ENCODE results near the gene CYBB. TPM values are rescaled to one million over a fixed set of nuclear protein-coding genes. Genes with fewer than 3 reads are reported as not detected.

CYBB gene
- total RNA-seq (2.5 and 5.1 TPM in 2 replicates), polyA plus RNA-seq (0.30 TPM in 1 of 2 replicates, not detected in the other)

DNA sequence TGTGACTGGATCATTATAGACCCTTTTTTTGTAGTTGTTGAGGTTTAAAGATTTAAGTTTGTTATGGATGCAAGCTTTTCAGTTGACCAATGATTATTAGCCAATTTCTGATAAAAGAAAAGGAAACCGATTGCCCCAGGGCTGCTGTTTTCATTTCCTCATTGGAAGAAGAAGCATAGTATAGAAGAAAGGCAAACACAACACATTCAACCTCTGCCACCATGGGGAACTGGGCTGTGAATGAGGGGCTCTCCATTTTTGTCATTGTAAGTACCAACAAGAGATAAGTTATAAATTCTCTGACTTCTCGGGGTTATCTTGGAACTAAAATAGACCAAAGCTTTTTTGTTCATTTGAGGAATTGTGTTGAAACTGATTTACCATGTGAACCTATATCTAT is at the start of gene CYBB:
Gene CYBB (plus strand): TSS at position 203 of the 400 bp plus-strand sequence. CDS start 19 bp downstream, at position 222.
- H3K4me3 ChIP-seq: no peak within 1 kb of the TSS
- H3K36me3 ChIP-seq (replicated peaks; ENCODE audit: insufficient read depth, low read depth): no peaks in the 10 kb centered on the region
- H3K4me2 ChIP-seq: no peak within 1 kb of the TSS
- H3K9me3 ChIP-seq (ENCODE audit: low read depth): no peaks in the 10 kb centered on the region
- no peaks in the 10 kb centered on the region for H3K4me1 ChIP-seq (ENCODE audit: insufficient read depth)
- DNase-seq (ENCODE audit: low spot score): no peak
- H4K20me1 ChIP-seq (ENCODE audit: insufficient read depth, poor library complexity, severe bottlenecking): no peaks in the 10 kb centered on the region
- H3K79me2 ChIP-seq: no peaks in the 10 kb centered on the region
- no peak for TF ChIP-seq EZH2phosphoT487 (IDR thresholded peaks at IDR 0.05; ENCODE audit: low read depth, severe bottlenecking, unreplicated experiment)
- TF ChIP-seq, protein P1, sequence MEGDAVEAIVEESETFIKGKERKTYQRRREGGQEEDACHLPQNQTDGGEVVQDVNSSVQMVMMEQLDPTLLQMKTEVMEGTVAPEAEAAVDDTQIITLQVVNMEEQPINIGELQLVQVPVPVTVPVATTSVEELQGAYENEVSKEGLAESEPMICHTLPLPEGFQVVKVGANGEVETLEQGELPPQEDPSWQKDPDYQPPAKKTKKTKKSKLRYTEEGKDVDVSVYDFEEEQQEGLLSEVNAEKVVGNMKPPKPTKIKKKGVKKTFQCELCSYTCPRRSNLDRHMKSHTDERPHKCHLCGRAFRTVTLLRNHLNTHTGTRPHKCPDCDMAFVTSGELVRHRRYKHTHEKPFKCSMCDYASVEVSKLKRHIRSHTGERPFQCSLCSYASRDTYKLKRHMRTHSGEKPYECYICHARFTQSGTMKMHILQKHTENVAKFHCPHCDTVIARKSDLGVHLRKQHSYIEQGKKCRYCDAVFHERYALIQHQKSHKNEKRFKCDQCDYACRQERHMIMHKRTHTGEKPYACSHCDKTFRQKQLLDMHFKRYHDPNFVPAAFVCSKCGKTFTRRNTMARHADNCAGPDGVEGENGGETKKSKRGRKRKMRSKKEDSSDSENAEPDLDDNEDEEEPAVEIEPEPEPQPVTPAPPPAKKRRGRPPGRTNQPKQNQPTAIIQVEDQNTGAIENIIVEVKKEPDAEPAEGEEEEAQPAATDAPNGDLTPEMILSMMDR (IDR thresholded peaks at IDR 0.05; ENCODE audit: poor library complexity): no peak
- H2AFZ ChIP-seq: no peak within 1 kb of the TSS
- 66% methylated on average over 2 of the region's 2 CpGs for WGBS (ENCODE audit: low lambda C conversion rate, missing lambda C conversion rate)
- H3K9me2 ChIP-seq (replicated peaks; ENCODE audit: insufficient read depth): no peaks in the 10 kb centered on the region
- no peak within 1 kb of the TSS for H3K27ac ChIP-seq
- no peaks in the 10 kb centered on the region for H3K27me3 ChIP-seq

DNA sequence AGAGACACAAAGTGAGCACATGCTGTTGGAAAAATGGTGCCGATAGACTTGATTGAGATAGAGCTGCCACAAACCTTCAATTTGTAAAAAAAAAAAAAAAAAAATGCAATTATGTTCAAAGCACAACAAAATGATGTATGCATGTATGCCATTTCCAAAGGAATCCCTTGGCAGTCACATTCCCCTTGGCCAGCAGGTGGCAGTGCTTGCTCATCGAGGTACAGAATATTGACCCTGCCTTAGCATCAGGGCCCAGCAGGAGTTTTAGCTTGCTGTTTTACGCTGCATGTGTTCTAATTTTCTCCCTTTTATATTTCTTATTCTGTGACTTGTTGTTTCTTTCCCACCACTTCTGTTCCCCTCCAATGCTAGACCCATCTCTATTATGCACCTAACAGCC is 34.5 kb upstream of the CYBB start:
- Histone ChIP-seq H3K4me2 (no peak overlapping the region), H3K9me3 (ENCODE audit: low read depth) (no peaks in the 10 kb centered on the region), H3K79me2 (no peaks in the 10 kb centered on the region), H3K36me3 (replicated peaks; ENCODE audit: insufficient read depth, low read depth) (no peaks in the 10 kb centered on the region), H3K4me1 (ENCODE audit: insufficient read depth) (no peaks in the 10 kb centered on the region), H3K9me2 (replicated peaks; ENCODE audit: insufficient read depth) (no peaks in the 10 kb centered on the region), H3K27me3 (no peaks in the 10 kb centered on the region), H3K4me3 (no peak overlapping the region), H4K20me1 (ENCODE audit: insufficient read depth, poor library complexity, severe bottlenecking) (no peaks in the 10 kb centered on the region), H2AFZ (no peak overlapping the region), H3K27ac (no peak overlapping the region)
- TF ChIP-seq EZH2phosphoT487 (IDR thresholded peaks at IDR 0.05; ENCODE audit: low read depth, severe bottlenecking, unreplicated experiment) (no peak), EZH2 (IDR thresholded peaks at IDR 0.05; ENCODE audit: borderline replicate concordance) (no peak)
- TF ChIP-seq, protein P1 (IDR thresholded peaks at IDR 0.05; ENCODE audit: poor library complexity): peak; percentile 67
- WGBS (ENCODE audit: low lambda C conversion rate, missing lambda C conversion rate): 36% methylated on average over 3 of the region's 3 CpGs
- peak; percentile 79 for DNase-seq (ENCODE audit: low spot score)

- Histone ChIP-seq H4K20me1 (ENCODE audit: insufficient read depth, poor library complexity, severe bottlenecking) (no peaks in the 10 kb centered on the region), H3K36me3 (replicated peaks; ENCODE audit: insufficient read depth, low read depth) (no peaks in the 10 kb centered on the region), H3K27me3 (no peaks in the 10 kb centered on the region), H2AFZ (no peak overlapping the region), H3K9me3 (ENCODE audit: low read depth) (no peaks in the 10 kb centered on the region), H3K79me2 (no peaks in the 10 kb centered on the region), H3K9me2 (replicated peaks; ENCODE audit: insufficient read depth) (no peaks in the 10 kb centered on the region), H3K4me2 (no peak overlapping the region), H3K4me1 (ENCODE audit: insufficient read depth) (no peaks in the 10 kb centered on the region), H3K27ac (no peak overlapping the region), H3K4me3 (no peak overlapping the region)
- TF ChIP-seq EZH2 (IDR thresholded peaks at IDR 0.05; ENCODE audit: borderline replicate concordance) (no peak), EZH2phosphoT487 (IDR thresholded peaks at IDR 0.05; ENCODE audit: low read depth, severe bottlenecking, unreplicated experiment) (no peak)
- TF ChIP-seq, protein P1 (IDR thresholded peaks at IDR 0.05; ENCODE audit: poor library complexity): no peak
- no peak for DNase-seq (ENCODE audit: low spot score)
- WGBS (ENCODE audit: low lambda C conversion rate, missing lambda C conversion rate): 85% methylated on average over 1 of the region's 1 CpG
These were observed 34.0 kb upstream of the CYBB start for GRCh38 chrX:37745835-37746217.

All from hepatocyte (in vitro differentiated cells).